NCI-H460 (cell line): ENCODE data around the gene PHACTR3. TPM values are rescaled to one million over a fixed set of nuclear protein-coding genes. Genes with fewer than 3 reads are reported as not detected.

Experiments used
- DNase-seq: peaks from one replicate; pipeline ENCODE4 v3.0.0-alpha.2; 2016; ENCODE audit warnings: low read depth; ENCODE audit errors: extremely low read depth
- total RNA-seq: library from RNA; depleted of rRNA; stranded (reverse); fragments of >200 nt; shearing (Covaris generic); gene quantifications from 2 replicates; pipeline ENCODE4 v1.2.3, GENCODE V29; 2014

Gene PHACTR3
- total RNA-seq, 1 experiment from 2014 or later, result not detected

- no peak for DNase-seq
Observed at GRCh38 chr20:59688356-59688755, 84.0 kb downstream of the PHACTR3 start.

GRCh38 chr20:59688999-59689398 is 84.7 kb downstream of the PHACTR3 start:
- no peak for DNase-seq

- no peak for DNase-seq
Observed at GRCh38 chr20:59690101-59690500, 85.8 kb downstream of the PHACTR3 start.

- no peak for DNase-seq
Observed at GRCh38 chr20:59690976-59691375, 86.6 kb downstream of the PHACTR3 start.

DNA sequence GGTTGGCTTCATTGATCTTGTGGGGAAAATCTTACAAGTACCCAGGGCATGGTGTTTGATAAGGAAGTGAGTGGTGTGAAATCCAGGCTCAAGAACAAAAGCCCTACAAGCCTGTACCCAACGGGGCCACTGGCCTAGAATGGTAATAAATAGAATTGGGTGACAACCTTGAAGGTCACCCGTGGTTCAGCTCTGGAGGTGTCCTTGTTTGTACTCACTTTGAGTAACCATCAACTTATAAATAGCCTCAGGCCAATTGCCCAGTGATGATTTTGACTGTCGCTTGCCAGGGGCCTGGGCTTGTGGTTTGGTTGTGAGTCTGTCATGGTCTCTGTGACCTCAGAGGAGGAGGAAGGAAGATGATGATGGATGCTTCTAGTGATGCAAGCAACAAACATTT is 87.8 kb downstream of the PHACTR3 start:
- no peak for DNase-seq

DNA sequence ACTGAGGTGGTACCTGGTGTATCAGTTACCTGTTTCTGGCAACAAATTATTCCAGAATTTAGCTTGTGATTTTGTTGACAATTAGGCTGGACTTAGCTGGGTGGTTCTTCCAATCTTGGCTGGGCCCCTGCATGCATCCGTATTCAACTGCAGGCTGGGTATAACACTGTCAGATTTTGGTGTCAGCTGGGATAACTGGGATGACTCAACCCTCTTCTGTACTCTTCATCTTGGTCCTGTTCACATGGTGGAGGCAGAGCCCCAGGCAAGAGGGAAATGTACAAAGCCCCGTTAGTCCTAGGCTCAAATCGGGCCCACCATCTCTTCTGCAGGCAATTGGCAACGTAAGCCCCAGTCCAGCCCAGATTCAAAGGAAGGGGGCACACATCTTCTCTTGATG is 89.2 kb downstream of the PHACTR3 start:
- DNase-seq, result no peak

DNA sequence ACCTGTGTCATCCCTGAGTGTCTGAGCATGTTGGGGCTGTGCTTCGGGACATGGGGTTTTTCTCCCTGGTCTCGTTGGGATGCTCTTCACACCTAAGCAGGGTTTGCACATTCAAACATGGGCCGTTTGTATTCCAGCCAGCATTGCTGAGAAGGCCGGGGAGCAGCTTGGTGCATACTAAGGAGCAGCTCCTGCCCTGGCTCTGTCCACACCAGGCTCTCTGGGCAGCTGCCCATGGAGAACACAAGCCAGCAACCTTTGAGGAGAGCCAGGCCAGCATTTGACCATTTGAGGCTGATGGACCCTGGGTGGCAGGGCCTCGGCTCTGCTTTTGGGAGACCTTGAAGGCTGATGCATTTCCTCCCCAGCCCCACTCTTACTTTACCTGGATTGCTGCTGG is 92.1 kb downstream of the PHACTR3 start:
- no peak for DNase-seq

- DNase-seq, result no peak
Observed at GRCh38 chr20:59697068-59697467, 92.7 kb downstream of the PHACTR3 start.

DNA sequence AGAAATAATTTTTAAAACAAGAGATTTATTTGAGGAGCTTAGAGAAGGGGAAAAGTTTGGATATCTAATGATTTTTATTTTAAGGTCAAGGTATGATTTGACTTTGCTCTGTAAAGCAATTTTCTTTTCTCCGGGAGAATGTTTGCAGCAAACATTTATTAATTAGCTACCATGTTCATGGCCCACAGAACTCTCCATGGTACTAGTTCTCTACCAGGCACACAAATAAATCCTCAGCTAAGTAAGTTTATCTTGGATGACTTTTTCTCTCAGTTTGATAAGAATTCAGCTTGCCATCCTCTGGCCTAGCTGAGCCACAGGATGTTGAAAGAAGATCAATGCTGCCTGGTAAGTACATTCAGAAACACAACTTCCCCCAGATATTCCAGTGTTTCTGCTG is 94.3 kb downstream of the PHACTR3 start:
- DNase-seq, result no peak

DNA sequence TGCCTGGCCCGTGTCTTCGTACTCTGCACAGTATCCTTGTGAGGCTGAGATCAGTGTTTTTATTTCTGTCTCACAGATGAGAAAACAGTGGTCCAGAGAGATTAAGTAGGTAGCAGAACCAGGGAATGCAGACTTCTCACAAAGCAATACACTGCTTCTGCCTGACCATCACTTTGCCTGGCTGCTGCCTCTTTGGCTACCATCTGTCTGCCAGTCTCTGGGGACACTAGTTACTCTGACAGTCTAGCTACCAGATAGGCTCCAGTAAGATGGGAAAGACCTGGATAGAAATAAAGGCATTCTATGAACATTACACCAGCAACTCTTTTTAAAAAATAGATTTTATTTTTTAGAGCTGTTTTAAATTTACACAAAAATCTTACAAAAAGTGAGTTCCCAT is 96.9 kb downstream of the PHACTR3 start:
- DNase-seq, result no peak

DNA sequence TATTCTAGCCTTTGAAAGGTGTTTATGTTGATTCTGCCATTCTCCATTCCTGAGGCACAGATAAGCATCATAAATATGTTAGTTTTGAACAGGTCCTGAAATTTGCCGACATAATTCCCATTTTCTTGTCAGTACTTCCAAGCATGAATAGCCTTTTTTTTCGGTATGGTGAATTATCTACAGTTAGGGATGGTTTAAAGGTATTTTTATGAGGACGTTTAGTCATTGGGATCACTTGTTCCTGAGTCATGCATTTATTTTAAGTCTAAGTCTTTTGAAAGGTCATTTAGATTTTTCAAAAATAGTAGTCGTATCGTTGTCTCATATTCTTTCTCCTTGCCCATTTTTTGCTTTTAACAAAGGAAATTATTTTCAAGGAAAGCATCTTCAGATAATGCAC is 98.7 kb downstream of the PHACTR3 start:
- DNase-seq, result no peak

DNA sequence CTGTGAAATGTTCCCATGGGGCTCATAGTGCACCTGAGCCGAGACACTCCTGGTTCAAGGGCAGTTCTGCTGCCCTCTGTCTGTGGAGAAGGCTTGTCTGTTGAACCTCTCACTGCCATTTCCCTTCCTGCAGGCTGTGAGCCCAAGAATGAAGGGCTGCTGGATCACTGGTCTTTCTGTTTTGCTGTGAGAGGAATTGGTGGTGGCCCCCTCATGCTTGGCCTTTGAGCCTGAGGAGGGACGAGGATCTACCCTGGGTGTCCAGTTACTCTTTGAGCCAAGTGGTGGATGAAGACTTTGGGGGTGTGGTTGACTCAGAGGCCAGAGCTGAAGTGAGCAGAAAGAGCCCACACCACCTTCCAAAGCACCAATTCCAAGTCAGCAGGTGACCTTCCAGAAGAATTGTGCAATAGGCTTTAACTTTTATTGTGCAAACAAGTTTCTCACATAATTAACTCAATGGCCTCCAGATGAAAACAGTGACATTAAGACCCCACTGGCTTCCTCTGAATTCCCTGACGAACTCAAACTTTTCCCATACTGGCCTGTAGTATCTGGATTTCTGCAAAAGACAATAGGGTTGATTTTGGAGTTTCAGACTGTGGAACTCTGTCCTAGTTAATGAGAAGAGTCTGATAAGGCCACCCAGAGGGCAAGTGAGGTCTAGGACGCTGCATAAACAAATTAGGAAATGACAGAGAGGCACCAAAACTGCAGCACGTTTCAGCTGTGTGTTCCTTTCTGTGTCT is 101.5 kb downstream of the PHACTR3 start:
- DNase-seq, result no peak

GRCh38 chr20:59706400-59706693 is 102.0 kb downstream of the PHACTR3 start:
- DNase-seq, result no peak

DNA sequence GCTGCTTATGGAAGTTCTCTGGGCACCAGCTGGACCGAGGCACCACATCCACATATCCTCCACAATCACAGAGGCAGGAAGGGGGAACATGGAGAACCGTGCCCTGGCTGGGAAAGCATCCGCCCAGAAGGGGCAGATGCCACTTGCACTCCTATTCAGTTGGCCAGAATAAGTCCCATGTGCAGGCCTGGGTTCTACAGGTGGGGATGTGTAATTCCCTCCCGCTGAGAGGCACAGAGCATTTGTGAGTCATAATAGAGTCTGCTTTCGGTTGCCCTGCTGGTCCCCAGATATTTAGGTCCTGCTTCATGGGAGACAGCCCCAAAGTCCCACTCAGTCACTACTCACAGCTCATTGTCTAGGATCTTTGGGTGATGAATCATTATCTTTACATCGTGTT is 104.0 kb downstream of the PHACTR3 start:
- no peak for DNase-seq

DNA sequence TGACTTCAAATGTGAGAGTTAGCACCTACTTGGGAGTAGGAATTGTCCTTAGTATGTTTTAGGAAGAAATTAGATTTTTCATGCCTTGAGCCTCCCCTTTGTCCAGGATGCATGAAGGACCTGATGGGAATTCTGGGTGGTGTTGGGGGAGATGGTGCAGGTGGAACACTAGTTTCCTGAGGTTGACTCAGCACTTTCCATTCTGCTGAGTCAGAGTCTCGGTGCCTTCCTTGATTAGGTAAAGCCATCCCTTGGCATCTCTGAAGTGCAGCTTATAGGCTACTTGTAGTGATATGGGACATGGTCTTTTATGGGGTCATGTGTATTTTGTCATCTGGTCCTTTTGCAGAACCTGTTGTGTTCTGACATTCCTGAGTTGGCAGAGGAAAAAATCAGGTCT is 105.3 kb downstream of the PHACTR3 start:
- no peak for DNase-seq

DNA sequence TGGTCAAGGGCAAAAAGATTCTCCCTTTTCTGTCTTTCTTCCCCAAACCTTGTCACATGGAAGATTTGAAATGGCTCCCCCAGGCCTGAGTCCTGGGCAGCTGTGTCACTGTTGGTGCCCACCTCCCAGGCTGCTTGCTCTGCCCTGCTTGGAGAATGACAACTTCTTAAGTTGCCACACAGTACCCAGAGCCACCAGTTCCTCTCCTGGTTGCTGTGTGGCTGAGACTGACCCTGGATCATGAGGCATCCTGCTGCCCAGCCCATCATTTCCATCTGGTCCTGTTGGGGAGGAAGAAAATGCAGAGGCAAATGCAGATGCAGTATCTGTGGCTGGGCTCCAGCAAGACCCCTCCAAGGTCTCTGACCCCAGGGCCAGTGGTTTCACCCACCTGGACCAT is 113.7 kb downstream of the PHACTR3 start:
- no peak for DNase-seq

DNA sequence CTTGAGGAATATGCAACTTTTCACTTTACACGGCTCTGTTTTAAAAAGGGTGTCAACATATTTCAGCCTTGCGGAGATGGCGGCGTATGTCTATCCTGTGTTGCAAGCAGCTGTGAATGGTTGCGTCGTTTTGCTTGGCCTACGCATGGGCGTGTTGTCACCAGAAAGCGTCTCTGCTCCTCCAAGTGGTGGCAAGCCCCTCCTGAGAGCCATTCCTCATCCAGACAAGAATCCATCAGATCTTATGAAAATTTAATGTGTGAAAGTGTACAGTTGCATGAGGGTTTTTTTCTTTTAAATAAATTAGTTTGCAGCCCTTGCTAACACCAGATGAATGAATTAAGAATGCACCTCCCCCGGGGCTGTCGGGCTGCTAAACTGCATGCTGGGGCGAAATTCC is 114.4 kb downstream of the PHACTR3 start:
- DNase-seq, result no peak

GRCh38 chr20:59720013-59720412 is 115.7 kb downstream of the PHACTR3 start:
- DNase-seq, result no peak

GRCh38 chr20:59721386-59721785 is 117.0 kb downstream of the PHACTR3 start:
- no peak for DNase-seq

DNA sequence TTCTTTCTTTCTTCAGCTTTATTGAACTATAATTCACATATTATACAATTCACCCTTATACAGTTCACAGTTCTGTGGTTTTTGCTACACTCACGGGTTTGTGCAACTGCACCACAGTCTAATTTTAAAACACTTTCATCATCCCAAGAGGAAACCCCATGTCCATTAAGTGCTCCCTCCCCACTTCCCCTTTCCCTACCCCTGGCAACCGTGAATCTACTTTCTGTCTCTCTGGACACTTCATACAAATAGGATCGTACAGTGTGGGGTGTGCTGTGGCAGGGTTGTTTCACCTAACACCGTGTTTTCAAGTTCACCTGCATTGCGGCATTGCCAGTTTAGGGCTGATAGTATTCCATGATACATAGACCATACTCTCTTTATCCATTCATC is 118.8 kb downstream of the PHACTR3 start:
- DNase-seq, result no peak

DNA sequence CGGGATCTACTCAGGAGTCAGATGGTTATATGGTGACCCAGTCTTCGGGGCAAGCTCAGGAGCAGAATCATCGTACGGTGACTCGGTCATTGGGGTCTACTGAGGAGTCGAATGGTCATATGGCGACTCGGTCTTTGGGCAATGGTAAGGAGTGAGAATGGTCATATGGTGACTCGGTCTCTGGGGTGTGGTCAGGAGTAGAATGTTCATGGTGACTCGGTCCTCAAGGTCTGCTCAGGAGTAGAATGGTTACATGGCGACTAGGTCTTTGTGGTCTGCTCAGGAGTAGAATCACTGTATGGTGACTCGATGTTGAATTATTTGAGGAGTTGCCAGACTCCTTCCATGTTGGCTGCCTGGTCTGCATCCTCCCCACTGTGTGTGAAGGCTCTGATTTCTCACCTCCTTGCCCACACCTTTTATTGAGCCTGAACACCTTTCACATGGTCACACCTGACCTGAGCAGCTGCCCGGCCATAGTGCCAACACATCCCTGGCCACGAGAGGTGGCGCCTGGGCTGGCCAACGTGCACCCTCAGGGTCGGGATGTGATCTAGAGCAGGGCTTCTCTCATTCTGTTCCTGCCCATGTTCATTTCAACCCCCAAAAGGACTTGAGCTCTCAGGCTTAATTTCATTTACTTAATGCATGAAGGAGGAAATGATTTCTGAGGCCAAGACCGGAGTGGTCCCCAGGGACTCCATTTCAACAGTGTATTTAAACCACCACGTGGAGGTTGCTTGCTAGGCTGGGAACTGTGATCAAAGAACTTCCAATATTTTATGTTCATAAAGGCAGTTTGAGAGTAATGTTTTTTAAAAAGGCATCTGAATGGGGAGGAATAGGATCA is 119.5 kb downstream of the PHACTR3 start:
- no peak for DNase-seq
